Esophagus muscularis mucosa (tissue), 4 donors: ENCODE measurements around the gene HNRNPA2B1.

Experiments used
- CTCF ChIP-seq, 3 experiments: fragments of 200-600 bp in 2 of 3; fragments of 450-650 bp in 1 of 3; sonication (generic) in 2 of 3; IDR thresholded peaks; one replicate each; pipeline ENCODE4 v1.5.1; 2017 to 2019; ENCODE audit warnings: antibody characterized with exemption in 3 of 3, mild to moderate bottlenecking in 2 of 3, moderate library complexity in 1 of 3
- EP300 ChIP-seq: sonication (generic); formaldehyde crosslinking; IDR thresholded peaks from one replicate; pipeline ENCODE4 v1.6.1; 2017; ENCODE audit warnings: antibody characterized with exemption
- POLR2A ChIP-seq: fragments of 450-650 bp; IDR thresholded peaks from one replicate; pipeline ENCODE4 v1.6.1; 2017; ENCODE audit warnings: antibody characterized with exemption, moderate library complexity, mild to moderate bottlenecking, low read depth
- POLR2AphosphoS5 ChIP-seq, 2 donors: sonication (generic); formaldehyde crosslinking; IDR thresholded peaks; one replicate each; pipeline ENCODE4 v1.6.1; 2017; ENCODE audit warnings: antibody characterized with exemption in 2 of 2

- TF ChIP-seq CTCF (IDR thresholded peaks at IDR 0.05) (peak in 1 of 3 experiments; percentile 6), POLR2AphosphoS5 (IDR thresholded peaks at IDR 0.05) (no peak), EP300 (no peak), POLR2A (no peak)
Measured at GRCh38 chr7:26151953-26152781, 48.4 kb downstream of the HNRNPA2B1 start, which contains the start of gene NFE2L3.
